OCI-LY1 (cell line): ENCODE measurements around the gene RIOK3.
A peak's percentile ranks its signal among the peaks of the same experiment; 100 is the strongest.

Experiments
- H2AFZ ChIP-seq: fragments of 200-600 bp; sonication (generic), shearing (Covaris generic); 2 replicates; pipeline ENCODE4 v1.6.0; 2014; ENCODE audit warnings: antibody characterized with exemption, mild to moderate bottlenecking, low read length
- H3F3A ChIP-seq: fragments of 200-600 bp; sonication (generic), shearing (Covaris generic); 2 replicates; pipeline ENCODE4 v1.6.0; 2014; ENCODE audit warnings: mild to moderate bottlenecking, antibody characterized with exemption, low read length, moderate library complexity; ENCODE audit not compliant: insufficient read depth
- H3K27ac ChIP-seq: fragments of 200-600 bp; sonication (generic); 2 replicates; pipeline ENCODE4 v1.5.1; 2014; ENCODE audit warnings: low read length, mixed run types, mild to moderate bottlenecking, low read depth; ENCODE audit not compliant: poor library complexity, severe bottlenecking
- H3K27me3 ChIP-seq: fragments of 200-600 bp; sonication (generic); 2 replicates; pipeline ENCODE4 v1.6.0; 2014; ENCODE audit warnings: antibody characterized with exemption, mild to moderate bottlenecking, low read length, moderate library complexity; ENCODE audit not compliant: insufficient read depth
- H3K36me3 ChIP-seq: fragments of 200-600 bp; sonication (generic); 2 replicates; pipeline ENCODE4 v1.6.1; 2014; ENCODE audit warnings: mild to moderate bottlenecking, antibody characterized with exemption, low read length, moderate library complexity, mixed read lengths; ENCODE audit not compliant: insufficient read depth
- H3K4me1 ChIP-seq: fragments of 200-600 bp; sonication (generic); 2 replicates; pipeline ENCODE4 v1.5.1; 2014; ENCODE audit warnings: mild to moderate bottlenecking, low read length, moderate library complexity; ENCODE audit not compliant: insufficient read depth, severe bottlenecking
- H3K4me2 ChIP-seq: fragments of 200-600 bp; sonication (generic), shearing (Covaris generic); 2 replicates; pipeline ENCODE4 v1.6.1; 2014; ENCODE audit warnings: low read length
- H3K4me3 ChIP-seq: fragments of 200-600 bp; sonication (generic); 2 replicates; pipeline ENCODE4 v1.5.1; 2014; ENCODE audit warnings: low read length, low read depth, mild to moderate bottlenecking, mixed read lengths; ENCODE audit not compliant: poor library complexity, severe bottlenecking
- H3K79me2 ChIP-seq: fragments of 200-600 bp; shearing (Covaris generic); 2 replicates; pipeline ENCODE4 v1.6.1; 2016; ENCODE audit warnings: mixed run types, low read length, mixed read lengths; ENCODE audit not compliant: insufficient read depth
- H3K9ac ChIP-seq: fragments of 200-600 bp; sonication (generic), shearing (Covaris generic); 2 replicates; pipeline ENCODE4 v1.6.1; 2014; ENCODE audit warnings: mild to moderate bottlenecking, low read length, mixed read lengths
- H3K9me2 ChIP-seq: fragments of 200-600 bp; sonication (generic), shearing (Covaris generic); 2 replicates; pipeline ENCODE4 v1.6.1; 2014; ENCODE audit warnings: low read depth, mild to moderate bottlenecking, low read length, mixed read lengths
- H3K9me3 ChIP-seq: fragments of 200-600 bp; shearing (Covaris generic); 2 replicates; pipeline ENCODE4 v1.6.1; 2014; ENCODE audit warnings: low read length, mixed read lengths
- H4K20me1 ChIP-seq: fragments of 200-600 bp; sonication (generic), shearing (Covaris generic); 2 replicates; pipeline ENCODE4 v1.6.0; 2016; ENCODE audit warnings: mild to moderate bottlenecking, low read length; ENCODE audit not compliant: insufficient read depth
- CTCF ChIP-seq: fragments of 200-600 bp; sonication (generic), shearing (Covaris generic); IDR thresholded peaks from 2 replicates; pipeline ENCODE4 v1.5.1; 2017; ENCODE audit warnings: mild to moderate bottlenecking, antibody characterized with exemption, low read length, moderate library complexity, mixed read lengths
- EZH2 ChIP-seq: fragments of 200-600 bp; sonication (generic), shearing (Covaris generic); IDR thresholded peaks from 2 replicates; pipeline ENCODE4 v1.8.0; 2017; ENCODE audit warnings: borderline replicate concordance, mixed run types, mild to moderate bottlenecking, antibody characterized with exemption, low read length, moderate library complexity, mixed read lengths

The RIOK3 gene

DNA sequence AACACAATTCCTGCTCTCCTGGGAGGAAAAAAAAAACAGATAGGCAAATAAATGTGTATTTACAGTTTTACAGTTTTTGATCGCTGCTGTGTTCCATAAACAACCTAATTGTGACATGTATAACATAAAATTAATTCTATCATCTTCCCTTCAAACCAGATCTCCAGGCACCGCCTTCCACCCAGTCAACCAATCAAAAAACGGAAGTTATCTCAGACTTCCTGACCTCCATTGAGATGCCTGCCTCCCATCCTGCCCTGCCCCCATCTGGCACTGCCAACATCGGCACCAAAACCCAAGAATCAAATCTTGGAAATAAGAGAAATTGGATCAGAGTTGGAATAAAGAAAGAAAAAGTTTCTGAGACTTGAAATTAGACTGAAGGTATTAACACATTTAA, 3.1 kb upstream of the RIOK3 start:
- no peak overlapping the region for H2AFZ ChIP-seq
- no peak overlapping the region for H3K4me2 ChIP-seq
- no peaks in the 10 kb centered on the region for H3K9me2 ChIP-seq
- TF ChIP-seq EZH2 (no peak), CTCF (no peak)
- no peak overlapping the region for H3K9ac ChIP-seq
- no peaks in the 10 kb centered on the region for H3K27me3 ChIP-seq
- no peak overlapping the region for H3K4me3 ChIP-seq
- no peaks in the 10 kb centered on the region for H4K20me1 ChIP-seq
- H3F3A ChIP-seq, result no peaks in the 10 kb centered on the region
- H3K36me3 ChIP-seq, result no peaks in the 10 kb centered on the region
- H3K79me2 ChIP-seq, result peaks cover 18% of the 10 kb centered on the region
- no peak overlapping the region for H3K27ac ChIP-seq
- peaks cover 31% of the 10 kb centered on the region for H3K4me1 ChIP-seq
- 0 out of 2 replicates have a peak, but pooled peaks cover 3% of the 10 kb centered on the region for H3K9me3 ChIP-seq

DNA sequence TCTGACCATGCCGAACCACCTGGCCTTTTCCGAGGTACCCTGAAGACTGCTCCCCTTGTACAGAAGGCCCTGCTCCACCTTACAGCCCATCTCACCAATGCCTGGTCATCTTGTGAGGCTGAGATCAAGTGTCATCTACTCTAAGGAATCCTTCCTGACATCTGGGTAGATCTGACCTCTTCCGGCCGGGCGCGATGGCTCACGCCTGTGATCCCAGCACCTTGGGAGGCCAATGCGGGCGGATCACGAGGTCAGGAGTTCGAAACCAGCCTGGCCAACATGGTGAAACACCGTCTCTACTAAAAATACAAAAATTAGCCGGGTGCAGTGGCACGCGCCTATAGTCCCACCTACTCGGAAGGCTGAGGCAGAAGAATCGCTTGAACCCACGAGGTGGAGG, 2.1 kb upstream of the RIOK3 start:
- H4K20me1 ChIP-seq, result no peaks in the 10 kb centered on the region
- H3K36me3 ChIP-seq, result no peaks in the 10 kb centered on the region
- no peaks in the 10 kb centered on the region for H3K27me3 ChIP-seq
- peak overlapping the region; percentile 4; the same call in 1 of the 2 replicates for H2AFZ ChIP-seq
- TF ChIP-seq EZH2 (no peak), CTCF (no peak)
- 0 out of 2 replicates have a peak, but pooled peaks cover 3% of the 10 kb centered on the region for H3K9me3 ChIP-seq
- no peak overlapping the region for H3K4me2 ChIP-seq
- H3K4me1 ChIP-seq, result peaks cover 31% of the 10 kb centered on the region
- H3K9me2 ChIP-seq, result no peaks in the 10 kb centered on the region
- H3K27ac ChIP-seq, result no peak overlapping the region
- no peaks in the 10 kb centered on the region for H3F3A ChIP-seq
- no peak overlapping the region for H3K9ac ChIP-seq
- peaks cover 22% of the 10 kb centered on the region for H3K79me2 ChIP-seq
- H3K4me3 ChIP-seq, result no peak overlapping the region

DNA sequence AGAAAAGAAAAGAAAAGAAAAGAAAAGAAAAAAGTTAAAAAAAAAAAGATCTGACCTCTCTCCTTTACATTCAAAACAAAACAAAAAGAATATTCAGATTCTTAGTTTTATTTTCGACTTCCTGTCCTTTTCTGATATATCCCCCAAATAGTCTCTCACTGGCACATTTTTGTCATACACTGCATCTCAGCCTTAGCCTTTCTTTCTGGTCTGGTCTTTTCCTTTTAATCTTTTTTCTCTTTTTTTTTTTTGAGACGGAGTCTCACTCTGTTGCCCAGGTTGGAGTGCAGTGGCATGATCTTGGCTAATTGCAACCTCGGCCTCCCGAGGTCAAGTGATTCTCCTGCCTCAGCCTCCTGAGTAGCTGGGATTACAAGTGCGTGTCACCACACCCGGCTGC, 1.6 kb upstream of the RIOK3 start:
- Histone ChIP-seq H3K36me3 (0 out of 2 replicates have a peak, but pooled peaks cover 1% of the 10 kb centered on the region), H4K20me1 (no peaks in the 10 kb centered on the region; the same call in 1 of the 2 replicates), H3K4me1 (peaks cover 31% of the 10 kb centered on the region), H3K9me3 (0 out of 2 replicates have a peak, but pooled peaks cover 3% of the 10 kb centered on the region), H2AFZ (peak overlapping the region; percentile 4), H3K4me3 (no peak overlapping the region), H3K4me2 (no peak overlapping the region), H3K79me2 (peaks cover 27% of the 10 kb centered on the region), H3K27me3 (no peaks in the 10 kb centered on the region), H3K9ac (no peak overlapping the region), H3K9me2 (no peaks in the 10 kb centered on the region), H3F3A (no peaks in the 10 kb centered on the region), H3K27ac (no peak overlapping the region)
- no peak for TF ChIP-seq CTCF
- TF ChIP-seq EZH2, result no peak
